NCI-H345 treated with DMSO at 0.1 percent for 48 hours (cell line): Measurements from ENCODE around the gene NOX3.

Source experiments
- DNase-seq: peaks from one replicate; lab custom pipeline; 2025; ENCODE audit not compliant: unreplicated experiment; lab: John Stamatoyannopoulos, UW

Gene NOX3

GRCh38 chr6:155402656-155403304 lies 52.9 kb downstream of the NOX3 start:
- DNase-seq = no peak

GRCh38 chr6:155400654-155400965 lies 55.0 kb downstream of the NOX3 start:
- no peak for DNase-seq

- DNase-seq = no peak
Observed at GRCh38 chr6:155399745-155400653, 55.6 kb downstream of the NOX3 start.

- DNase-seq = no peak
Observed at GRCh38 chr6:155399062-155399744, 56.4 kb downstream of the NOX3 start.

GRCh38 chr6:155398701-155399061 lies 57.0 kb downstream of the NOX3 start:
- DNase-seq = no peak

GRCh38 chr6:155398221-155398620 lies 57.4 kb downstream of the NOX3 start:
- DNase-seq = no peak

- DNase-seq = no peak
Observed at GRCh38 chr6:155397172-155397705, 58.4 kb downstream of the NOX3 start.

- DNase-seq = no peak
Observed at GRCh38 chr6:155396605-155397004, 59.0 kb downstream of the NOX3 start.

- no peak for DNase-seq
Observed at GRCh38 chr6:155395339-155395738, 60.3 kb downstream of the NOX3 start.

- no peak for DNase-seq
Observed at GRCh38 chr6:155389130-155389529, 66.5 kb downstream of the NOX3 start.

GRCh38 chr6:155388591-155388990 lies 67.0 kb downstream of the NOX3 start:
- DNase-seq = no peak

- no peak for DNase-seq
Observed at GRCh38 chr6:155387481-155387880, 68.2 kb downstream of the NOX3 start.

- DNase-seq = no peak
Observed at GRCh38 chr6:155384321-155384952, 71.2 kb downstream of the NOX3 start.

GRCh38 chr6:155383913-155384312 lies 71.7 kb downstream of the NOX3 start:
- no peak for DNase-seq

GRCh38 chr6:155382338-155382685 lies 73.3 kb downstream of the NOX3 start:
- no peak for DNase-seq

- no peak for DNase-seq
Observed at GRCh38 chr6:155381673-155382337, 73.8 kb downstream of the NOX3 start.

- no peak for DNase-seq
Observed at GRCh38 chr6:155380666-155381332, 74.8 kb downstream of the NOX3 start.

- DNase-seq = no peak
Observed at GRCh38 chr6:155378724-155379123, 76.9 kb downstream of the NOX3 start.

- DNase-seq = no peak
Observed at GRCh38 chr6:155378276-155378675, 77.4 kb downstream of the NOX3 start.

GRCh38 chr6:155377061-155377460 lies 78.6 kb downstream of the NOX3 start:
- no peak for DNase-seq
